ENCODE data around the gene ZFPM1.

DNA sequence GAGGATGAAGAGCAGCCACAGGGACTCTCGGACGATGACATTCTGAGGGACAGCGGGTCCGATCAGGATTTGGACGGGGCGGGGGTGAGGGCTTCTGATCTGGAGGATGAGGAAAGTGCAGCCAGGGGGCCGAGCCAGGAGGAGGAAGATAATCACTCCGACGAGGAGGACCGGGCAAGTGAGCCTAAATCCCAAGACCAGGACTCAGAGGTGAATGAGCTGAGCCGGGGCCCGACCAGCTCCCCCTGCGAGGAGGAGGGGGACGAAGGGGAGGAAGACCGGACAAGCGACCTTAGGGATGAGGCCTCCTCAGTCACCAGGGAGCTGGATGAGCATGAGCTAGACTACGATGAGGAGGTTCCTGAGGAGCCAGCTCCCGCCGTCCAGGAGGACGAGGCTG, 124.1 kb downstream of the ZFPM1 start:
- TF ChIP-seq, protein P1, sequence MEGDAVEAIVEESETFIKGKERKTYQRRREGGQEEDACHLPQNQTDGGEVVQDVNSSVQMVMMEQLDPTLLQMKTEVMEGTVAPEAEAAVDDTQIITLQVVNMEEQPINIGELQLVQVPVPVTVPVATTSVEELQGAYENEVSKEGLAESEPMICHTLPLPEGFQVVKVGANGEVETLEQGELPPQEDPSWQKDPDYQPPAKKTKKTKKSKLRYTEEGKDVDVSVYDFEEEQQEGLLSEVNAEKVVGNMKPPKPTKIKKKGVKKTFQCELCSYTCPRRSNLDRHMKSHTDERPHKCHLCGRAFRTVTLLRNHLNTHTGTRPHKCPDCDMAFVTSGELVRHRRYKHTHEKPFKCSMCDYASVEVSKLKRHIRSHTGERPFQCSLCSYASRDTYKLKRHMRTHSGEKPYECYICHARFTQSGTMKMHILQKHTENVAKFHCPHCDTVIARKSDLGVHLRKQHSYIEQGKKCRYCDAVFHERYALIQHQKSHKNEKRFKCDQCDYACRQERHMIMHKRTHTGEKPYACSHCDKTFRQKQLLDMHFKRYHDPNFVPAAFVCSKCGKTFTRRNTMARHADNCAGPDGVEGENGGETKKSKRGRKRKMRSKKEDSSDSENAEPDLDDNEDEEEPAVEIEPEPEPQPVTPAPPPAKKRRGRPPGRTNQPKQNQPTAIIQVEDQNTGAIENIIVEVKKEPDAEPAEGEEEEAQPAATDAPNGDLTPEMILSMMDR (IDR thresholded peaks at IDR 0.05): no peak
- TF ChIP-seq POLR2A (IDR thresholded peaks at IDR 0.05) (no peak), POLR2AphosphoS5 (IDR thresholded peaks at IDR 0.05) (no peak)

Measured in suprapubic skin (tissue), 4 donors.